GM21423 (cell line): ENCODE results near the gene ASPSCR1.
"Not testable (repeated sequence)": the region's sequence is repeated elsewhere in the genome, so short reads cannot be mapped to it uniquely, and the experiment has no call there.

Experiments used
- ATAC-seq: cut with Tn5 transposase; IDR thresholded peaks from one replicate; pipeline ENCODE4 v1.9.1; 2021; ENCODE audit warnings: mild to moderate bottlenecking, moderate library complexity; ENCODE audit not compliant: unreplicated experiment

ASPSCR1 gene

DNA sequence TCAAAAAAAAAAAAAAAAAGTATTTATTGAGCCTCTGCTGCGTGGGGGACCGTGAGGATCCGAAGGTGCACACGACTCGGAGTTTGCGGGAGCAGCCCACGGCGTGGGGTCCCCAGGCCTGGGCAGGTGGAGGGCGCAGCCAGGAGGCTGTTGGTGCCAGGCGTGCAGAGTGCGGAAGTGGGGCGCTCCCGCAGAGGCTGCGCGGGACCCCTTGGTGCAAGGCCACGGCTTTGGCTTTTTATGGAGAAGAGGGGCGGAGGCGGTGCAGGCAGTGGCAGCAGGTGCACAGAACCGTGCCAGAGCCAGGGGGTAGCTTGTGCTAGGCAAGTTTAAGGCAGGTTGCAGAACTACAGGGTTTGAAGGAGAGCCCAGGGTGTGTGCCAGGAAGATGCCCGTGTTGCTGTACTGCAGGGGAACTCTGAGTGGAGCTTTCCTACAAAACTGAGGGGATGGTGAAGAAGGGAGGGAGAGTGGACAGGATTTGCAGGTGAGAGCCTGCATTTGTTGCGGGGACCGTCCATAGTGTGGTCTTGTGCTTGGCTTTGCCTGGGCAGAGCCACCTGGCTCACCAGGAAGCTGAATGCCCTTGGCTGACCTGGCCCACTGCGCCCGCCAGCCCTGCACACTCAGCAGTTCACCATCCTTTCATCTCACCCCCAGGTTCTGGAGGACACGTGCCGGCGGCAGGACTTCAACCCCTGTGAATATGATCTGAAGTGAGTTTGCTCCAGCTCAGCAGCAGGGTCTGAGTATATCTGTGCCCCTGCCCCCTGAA lies 1.3 kb downstream of the ASPSCR1 start:
- ATAC-seq: no peak

- ATAC-seq: no peak
Measured at GRCh38 chr17:81980122-81980521, 2.7 kb downstream of the ASPSCR1 start.

- no peak for ATAC-seq
Measured at GRCh38 chr17:81980707-81981343, 3.4 kb downstream of the ASPSCR1 start.

DNA sequence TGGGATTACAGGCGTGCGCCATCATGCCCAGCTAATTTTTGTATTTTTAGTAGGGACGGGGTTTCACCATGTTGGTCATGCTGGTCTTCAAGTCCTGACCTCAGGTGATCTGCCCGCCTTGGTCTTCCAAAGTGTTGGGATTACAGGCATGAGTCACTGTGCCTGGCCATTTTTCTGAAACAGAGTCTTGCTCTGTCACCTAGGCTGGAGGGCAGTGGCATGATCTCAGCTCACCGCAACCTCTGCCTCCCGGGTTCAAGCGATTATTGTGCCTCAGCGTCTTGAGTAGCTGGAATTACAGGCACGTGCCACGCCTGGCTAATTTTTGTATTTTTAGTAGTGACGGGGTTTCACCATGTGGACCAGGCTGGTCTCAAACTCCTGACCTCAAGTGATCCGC lies 4.1 kb downstream of the ASPSCR1 start:
- ATAC-seq: not testable (repeated sequence)

- no peak for ATAC-seq
Measured at GRCh38 chr17:81983011-81983638, 5.7 kb downstream of the ASPSCR1 start.

- no peak for ATAC-seq
Measured at GRCh38 chr17:81983639-81984373, 6.4 kb downstream of the ASPSCR1 start.

DNA sequence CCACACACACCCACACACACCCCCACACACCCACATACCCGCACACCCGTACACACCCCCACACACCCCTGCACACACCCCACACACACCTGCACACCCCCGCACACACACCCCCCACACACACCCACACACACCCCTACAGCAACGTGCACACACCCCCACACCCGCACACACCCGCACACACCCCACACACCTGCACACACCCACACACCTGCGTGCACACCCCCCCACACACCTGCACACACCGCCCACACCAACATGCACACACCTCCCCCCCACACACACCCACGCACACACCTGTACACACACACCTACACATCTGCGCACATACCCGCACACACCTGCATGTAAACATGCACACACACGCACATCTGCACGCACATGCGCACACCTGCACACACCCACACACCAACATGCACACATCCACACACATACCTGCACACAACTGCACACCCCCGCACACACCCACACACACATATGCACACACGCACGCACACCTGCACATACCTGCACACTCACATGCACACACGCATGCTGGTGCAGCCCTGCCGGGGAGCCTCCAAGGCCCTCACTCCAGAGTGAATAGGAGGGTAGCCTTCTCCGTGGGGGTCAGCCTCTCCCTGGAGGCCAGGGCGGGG lies 7.5 kb downstream of the ASPSCR1 start:
- no peak for ATAC-seq

GRCh38 chr17:81986606-81987005 lies 9.2 kb downstream of the ASPSCR1 start:
- no peak for ATAC-seq

DNA sequence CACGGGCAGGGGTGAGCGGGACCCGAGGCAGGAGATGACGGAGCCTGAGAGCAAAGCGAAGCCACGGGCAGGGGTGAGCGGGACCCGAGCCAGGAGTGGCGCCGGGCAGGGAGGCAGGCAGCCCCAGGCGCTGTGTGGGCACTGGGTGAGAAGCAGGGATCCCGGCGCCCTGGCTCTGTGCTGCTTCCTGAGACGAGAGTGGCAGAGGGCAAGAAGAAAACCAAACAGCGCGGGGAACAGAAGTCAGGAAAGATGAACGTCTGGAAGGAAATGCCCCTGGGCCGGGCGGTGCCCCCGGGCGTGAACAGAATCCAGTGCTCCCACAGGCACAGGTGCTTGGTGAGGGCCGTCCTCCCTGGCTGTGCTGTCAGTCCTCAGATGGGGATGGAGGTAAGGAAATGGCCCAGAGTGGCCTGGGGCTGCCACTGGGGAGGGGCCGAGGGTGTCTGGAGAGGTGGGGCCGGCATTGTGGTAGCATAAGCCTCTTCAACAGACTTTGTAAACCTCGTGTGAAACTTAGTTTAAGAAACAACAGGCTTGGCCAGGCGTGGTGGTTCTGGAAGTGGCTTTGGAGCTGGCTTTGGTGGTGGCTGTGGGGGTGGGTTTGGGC lies 9.8 kb downstream of the ASPSCR1 start:
- no peak for ATAC-seq

- no peak for ATAC-seq
Measured at GRCh38 chr17:81990836-81991683, 13.6 kb downstream of the ASPSCR1 start.

- no peak for ATAC-seq
Measured at GRCh38 chr17:81991684-81992305, 14.4 kb downstream of the ASPSCR1 start.

DNA sequence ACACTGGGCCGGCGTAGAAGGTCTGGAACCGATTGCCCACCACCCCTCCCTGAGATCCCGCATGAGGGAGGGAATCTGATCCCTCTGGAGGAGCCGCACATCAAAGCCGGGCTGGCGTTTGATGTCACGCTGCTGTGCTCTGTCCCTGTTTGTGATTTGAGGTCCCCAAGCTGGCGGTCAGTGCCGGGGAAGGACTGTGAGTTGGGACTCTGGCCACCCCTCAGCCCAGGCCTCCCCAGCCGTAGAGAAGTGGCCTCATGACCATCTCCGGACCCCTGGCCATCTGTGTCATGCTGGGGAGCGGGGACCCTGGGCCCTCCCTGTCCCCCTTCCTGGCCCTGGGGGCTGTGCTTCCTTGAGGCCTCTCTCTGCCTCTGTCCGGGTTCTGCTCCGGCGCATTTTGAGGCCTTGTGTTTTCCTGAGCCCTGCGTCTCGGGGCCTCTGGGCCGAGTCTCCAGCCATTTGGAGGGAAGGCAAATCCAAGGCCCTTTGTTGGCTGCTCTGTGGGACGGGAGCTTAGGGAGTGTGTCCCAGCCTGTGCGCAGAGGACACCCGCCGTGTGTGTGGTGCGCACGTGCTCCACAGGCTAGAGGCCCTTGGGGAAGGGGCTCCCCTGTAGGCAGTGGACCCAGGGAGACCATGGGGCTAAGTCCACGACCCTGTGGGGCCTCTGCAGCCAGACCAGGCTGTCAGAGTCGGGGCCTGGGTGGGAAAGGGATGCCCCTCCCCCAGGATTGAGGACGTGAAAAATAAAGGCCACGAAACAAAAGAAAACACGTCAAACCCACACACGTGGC lies 15.1 kb downstream of the ASPSCR1 start:
- no peak for ATAC-seq

DNA sequence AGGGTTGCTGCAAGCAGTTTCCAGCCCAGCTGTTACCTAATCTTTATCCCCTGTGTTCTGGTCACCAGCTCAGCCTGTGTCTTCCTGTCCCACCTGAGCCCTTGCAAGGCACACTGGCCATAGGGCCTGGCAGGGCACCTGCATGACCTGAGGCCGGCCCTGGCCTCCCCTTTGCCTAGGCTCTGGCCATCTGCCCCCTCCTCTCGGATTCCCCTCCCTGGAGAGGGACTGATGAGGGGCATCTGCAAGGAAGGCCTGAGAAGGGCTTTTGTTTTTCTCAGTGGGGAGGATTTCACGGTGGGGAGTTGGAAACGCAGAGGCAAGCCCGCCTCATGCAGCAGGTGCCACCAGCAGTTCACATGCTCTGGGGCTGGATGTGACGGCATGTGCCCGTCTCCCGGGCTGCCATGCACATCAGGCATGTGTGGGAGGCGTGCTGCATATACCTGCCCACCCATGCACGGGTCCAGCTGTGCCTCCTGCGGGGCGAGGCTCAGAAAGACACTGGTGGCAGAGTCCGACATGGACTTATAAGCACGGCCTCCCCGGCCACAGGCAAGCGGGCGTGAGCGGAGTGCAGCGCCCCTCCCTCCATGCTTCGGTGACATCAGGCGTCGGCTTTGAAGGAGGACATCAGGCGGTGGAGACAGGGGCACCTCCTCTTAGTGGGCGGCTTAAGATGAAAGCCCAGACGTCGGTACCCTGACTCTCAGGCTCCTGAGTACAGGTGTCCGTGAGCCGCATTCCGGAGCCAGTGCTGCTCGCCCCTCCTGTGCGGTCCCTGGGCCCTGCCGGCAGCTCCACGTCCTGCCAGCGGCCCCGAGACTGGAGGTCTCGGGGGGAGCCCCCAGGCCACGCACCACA lies 16.5 kb downstream of the ASPSCR1 start:
- ATAC-seq: no peak

- no peak for ATAC-seq
Measured at GRCh38 chr17:81994593-81995462, 17.4 kb downstream of the ASPSCR1 start.

DNA sequence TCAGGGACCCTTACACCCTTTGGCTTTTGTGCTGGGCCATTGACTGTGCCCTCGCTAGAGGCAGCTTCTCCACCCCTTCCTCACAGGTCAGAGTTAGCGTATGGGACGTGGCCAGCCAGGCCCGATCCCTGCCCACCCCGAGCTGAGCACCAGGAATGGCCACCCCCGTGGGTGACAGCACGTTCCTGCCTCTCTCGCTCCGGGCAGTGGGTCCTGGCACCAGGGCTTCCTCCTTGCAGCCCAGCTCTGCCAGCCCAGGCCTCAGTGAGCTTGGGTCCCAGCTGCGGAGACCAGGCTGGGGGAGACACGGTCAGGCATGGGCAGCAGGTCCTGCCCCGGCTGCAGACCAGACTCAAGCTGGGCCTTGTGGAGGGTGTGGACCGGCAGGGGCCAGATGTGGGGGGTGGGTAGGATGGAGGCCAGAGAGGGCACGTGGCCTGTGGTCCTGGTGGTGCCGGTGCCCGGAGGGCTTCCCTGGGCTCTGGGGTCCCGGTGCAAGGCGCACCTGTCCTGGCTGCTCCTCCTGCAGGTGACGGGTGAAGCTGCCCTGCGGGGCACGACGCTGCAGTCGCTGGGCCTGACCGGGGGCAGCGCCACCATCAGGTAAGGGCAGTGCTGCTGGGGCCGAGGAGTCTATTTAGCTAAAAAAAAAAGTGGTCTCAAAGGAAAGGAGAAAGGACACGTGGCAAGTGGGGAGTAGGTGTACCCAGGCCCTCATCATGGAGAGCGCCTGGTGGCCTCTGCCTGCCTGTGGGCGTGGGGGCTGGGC lies 18.2 kb downstream of the ASPSCR1 start:
- ATAC-seq: no peak
